NCI-H2107 treated with DMSO at 0.1 percent for 48 hours (cell line): ENCODE data around the gene DYSF.

ENCODE experiments used
- DNase-seq: peaks from one replicate; lab custom pipeline; 2025; ENCODE audit not compliant: unreplicated experiment; lab: John Stamatoyannopoulos, UW

DYSF gene

GRCh38 chr2:71715951-71716696, 262.8 kb downstream of the DYSF start:
- DNase-seq: no peak

GRCh38 chr2:71716697-71717624, 263.6 kb downstream of the DYSF start:
- no peak for DNase-seq

- no peak for DNase-seq
Observed at GRCh38 chr2:71718686-71719085, 265.3 kb downstream of the DYSF start.

- DNase-seq: no peak
Observed at GRCh38 chr2:71719520-71720282, 266.3 kb downstream of the DYSF start.

- no peak for DNase-seq
Observed at GRCh38 chr2:71720283-71720560, 266.9 kb downstream of the DYSF start.

GRCh38 chr2:71720596-71721361, 267.4 kb downstream of the DYSF start:
- no peak for DNase-seq

GRCh38 chr2:71721362-71721665, 268.0 kb downstream of the DYSF start:
- no peak for DNase-seq

GRCh38 chr2:71721669-71722068, 268.3 kb downstream of the DYSF start:
- no peak for DNase-seq

- no peak for DNase-seq
Observed at GRCh38 chr2:71722286-71722685, 268.9 kb downstream of the DYSF start.

GRCh38 chr2:71724793-71725192, 271.4 kb downstream of the DYSF start:
- no peak for DNase-seq

GRCh38 chr2:71725836-71726235, 272.5 kb downstream of the DYSF start:
- DNase-seq: no peak

- DNase-seq: no peak
Observed at GRCh38 chr2:71727562-71727961, 274.2 kb downstream of the DYSF start.

- no peak for DNase-seq
Observed at GRCh38 chr2:71728036-71728435, 274.7 kb downstream of the DYSF start.

- no peak for DNase-seq
Observed at GRCh38 chr2:71730785-71731383, 277.5 kb downstream of the DYSF start.

GRCh38 chr2:71734620-71735019, 281.3 kb downstream of the DYSF start:
- no peak for DNase-seq

- DNase-seq: no peak
Observed at GRCh38 chr2:71735676-71736075, 282.3 kb downstream of the DYSF start.
